Adrenal gland (tissue), 5 donors: Measurements from ENCODE around the gene CCDC102A.

ENCODE experiments used
- POLR2A ChIP-seq, 2 donors: fragments of 450-650 bp; IDR thresholded peaks; one replicate each; pipeline ENCODE4 v1.6.1; 2017; ENCODE audit warnings: antibody characterized with exemption in 2 of 2, mild to moderate bottlenecking in 2 of 2, moderate library complexity in 1 of 2
- TF ChIP-seq, protein P1 (sequence below), 6 experiments: fragments of 450-650 bp in 4 of 6; fragments of 200-600 bp in 2 of 6; sonication (generic) in 1 of 6; IDR thresholded peaks; 1 replicate in 5 of 6; 2 replicates in 1 of 6; pipeline versions ENCODE4 v1.5.1 to v1.8.0; 2016 to 2021; ENCODE audit warnings: antibody characterized with exemption in 6 of 6, mild to moderate bottlenecking in 2 of 6, moderate library complexity in 1 of 6
- donor health status: DM: no; HTN: no; CAD: no.

DNA sequence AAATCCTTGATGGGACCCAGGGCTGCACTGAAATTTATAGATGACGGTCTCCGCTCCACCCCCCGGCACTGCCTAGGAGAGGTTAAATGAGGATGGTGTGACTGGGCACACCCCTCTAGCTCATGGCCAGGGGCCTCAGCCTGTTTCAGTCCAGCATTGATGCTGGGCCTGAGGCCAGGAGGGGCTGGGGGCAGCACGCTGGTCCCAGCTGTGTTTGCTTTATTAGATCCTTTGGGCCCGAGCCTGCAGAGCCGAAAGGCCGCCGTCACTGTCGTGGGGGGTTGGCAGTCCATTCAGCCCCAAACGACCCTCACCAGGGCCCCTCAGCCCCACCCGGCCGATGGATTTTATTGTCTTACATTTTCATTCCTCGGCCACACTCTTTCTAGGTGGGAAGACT lies 39.2 kb downstream of the CCDC102A start:
- TF ChIP-seq POLR2A (IDR thresholded peaks at IDR 0.05), result no peak
- TF ChIP-seq, protein P1, sequence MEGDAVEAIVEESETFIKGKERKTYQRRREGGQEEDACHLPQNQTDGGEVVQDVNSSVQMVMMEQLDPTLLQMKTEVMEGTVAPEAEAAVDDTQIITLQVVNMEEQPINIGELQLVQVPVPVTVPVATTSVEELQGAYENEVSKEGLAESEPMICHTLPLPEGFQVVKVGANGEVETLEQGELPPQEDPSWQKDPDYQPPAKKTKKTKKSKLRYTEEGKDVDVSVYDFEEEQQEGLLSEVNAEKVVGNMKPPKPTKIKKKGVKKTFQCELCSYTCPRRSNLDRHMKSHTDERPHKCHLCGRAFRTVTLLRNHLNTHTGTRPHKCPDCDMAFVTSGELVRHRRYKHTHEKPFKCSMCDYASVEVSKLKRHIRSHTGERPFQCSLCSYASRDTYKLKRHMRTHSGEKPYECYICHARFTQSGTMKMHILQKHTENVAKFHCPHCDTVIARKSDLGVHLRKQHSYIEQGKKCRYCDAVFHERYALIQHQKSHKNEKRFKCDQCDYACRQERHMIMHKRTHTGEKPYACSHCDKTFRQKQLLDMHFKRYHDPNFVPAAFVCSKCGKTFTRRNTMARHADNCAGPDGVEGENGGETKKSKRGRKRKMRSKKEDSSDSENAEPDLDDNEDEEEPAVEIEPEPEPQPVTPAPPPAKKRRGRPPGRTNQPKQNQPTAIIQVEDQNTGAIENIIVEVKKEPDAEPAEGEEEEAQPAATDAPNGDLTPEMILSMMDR (IDR thresholded peaks at IDR 0.05), result no peak
